Activated CD4-positive, CD25-positive, alpha-beta regulatory T cell (primary cell): ENCODE data around the gene DYNLT2.

Source experiments
- DNase-seq, 4 experiments: peaks; one replicate each; lab custom pipeline; 2025; lab: John Stamatoyannopoulos, UW

Gene DYNLT2

GRCh38 chr6:169751242-169752073 lies at the start of gene DYNLT2, which contains the start of gene ERMARD:
Gene DYNLT2 (minus strand): TSS chr6:169751572. CDS start chr6:169751458, 114 bp downstream.
Gene ERMARD (plus strand): TSS chr6:169751622. CDS start chr6:169751658, 36 bp downstream.
- DNase-seq = peak; percentile 79 to 89 (median 84)

- no peak for DNase-seq
Measured at GRCh38 chr6:169800668-169801395, 49.5 kb upstream of the DYNLT2 start.

DNA sequence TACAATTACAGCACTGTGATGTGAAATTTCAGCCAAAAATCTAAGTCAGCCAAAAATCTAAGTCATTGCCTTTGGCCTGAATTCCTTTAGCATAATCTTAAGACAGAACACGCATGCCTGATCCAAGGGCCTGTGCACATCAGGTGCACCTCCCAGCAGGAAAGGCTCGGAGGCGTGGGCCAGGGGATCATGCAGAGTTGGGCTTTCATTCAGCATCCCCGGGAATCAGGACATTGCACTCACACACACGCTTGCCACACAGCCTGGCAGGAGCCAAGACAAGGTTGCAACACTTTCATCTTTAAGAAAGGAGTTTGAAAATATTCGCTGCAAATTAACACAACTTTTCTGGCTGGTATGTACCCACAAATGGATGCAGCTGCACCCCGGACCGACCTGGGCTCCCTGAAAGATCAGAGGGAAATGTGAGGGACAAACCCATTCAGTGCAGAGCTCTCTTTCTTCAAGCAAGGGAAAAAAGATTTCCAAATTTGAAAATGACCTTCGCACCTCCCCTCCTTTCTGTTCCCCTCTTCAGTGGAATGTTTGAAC lies 48.8 kb upstream of the DYNLT2 start:
- no peak for DNase-seq

DNA sequence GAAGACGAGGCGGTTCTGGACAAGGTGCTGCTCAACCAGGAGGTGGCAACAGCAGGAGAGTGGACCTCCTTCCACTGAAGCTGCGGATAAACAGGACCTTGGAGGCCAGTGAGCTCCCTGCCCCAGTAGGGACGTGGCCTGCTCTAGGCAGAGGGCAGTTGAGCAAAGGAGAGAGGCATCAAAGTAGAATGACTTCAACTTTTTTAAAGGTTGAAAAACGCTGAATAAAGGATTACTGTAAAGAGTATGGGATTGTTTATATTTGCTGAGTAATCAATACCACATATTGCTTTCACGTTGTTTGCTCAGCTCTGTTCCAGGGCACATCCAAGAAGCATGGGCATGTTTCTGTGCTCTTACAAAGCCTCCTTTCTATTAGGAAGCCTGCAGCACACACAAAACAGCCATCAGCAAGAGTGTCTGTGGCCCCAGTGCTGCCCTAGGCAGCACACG lies 48.1 kb upstream of the DYNLT2 start:
- DNase-seq = no peak

DNA sequence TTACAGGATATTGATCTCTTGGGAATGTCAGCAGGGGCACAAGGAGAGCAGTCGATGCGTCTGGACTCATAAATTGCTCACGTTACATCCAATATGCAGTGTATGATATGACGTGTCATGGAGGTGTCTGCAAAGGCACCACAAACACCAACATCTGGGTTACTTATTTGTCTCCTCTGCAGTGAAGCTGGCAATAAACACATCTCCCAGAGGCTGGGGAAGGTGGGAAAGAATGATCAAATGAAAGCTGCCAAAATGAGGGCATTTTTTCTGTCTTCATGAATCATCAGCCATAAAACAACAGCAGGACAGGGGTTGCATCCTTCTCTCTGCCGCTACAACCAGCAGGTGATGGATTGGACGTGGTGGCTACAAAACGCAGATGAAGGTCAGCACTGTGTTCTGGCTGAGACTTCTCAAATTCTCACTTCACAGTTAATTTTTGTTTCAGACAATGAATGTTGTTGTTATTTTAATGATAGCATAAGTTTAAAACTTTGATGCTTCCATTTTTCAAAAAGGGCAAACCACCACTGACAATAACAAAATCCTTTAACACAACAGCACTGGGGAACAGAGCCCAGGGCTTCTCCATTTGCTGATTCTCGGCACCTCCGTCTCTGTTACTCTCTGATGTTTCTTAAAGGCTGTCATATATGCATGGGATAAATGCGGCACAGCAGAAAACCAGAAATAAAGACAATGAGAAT lies 47.5 kb upstream of the DYNLT2 start:
- no peak for DNase-seq

DNA sequence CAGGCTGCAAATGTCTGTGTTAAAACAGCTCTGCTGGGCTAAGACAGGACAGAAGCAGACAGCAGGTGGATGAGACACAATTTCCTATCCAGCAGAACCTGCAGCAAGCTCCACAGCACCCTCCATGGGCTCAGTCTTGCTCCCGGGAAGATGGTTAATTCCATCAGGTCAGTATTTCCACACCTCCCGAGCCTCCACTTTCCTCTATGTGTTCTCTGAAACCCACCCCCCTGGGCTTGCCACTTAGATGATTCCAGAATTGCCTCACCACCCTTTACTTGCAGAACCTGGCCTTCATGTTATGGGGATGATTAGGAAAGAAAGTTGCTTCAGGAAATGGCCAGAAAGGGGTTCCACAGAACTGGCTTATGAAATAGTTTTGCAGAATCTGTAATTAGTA lies 43.8 kb upstream of the DYNLT2 start:
- no peak for DNase-seq

GRCh38 chr6:169794317-169795055 lies 43.1 kb upstream of the DYNLT2 start:
- no peak for DNase-seq

DNA sequence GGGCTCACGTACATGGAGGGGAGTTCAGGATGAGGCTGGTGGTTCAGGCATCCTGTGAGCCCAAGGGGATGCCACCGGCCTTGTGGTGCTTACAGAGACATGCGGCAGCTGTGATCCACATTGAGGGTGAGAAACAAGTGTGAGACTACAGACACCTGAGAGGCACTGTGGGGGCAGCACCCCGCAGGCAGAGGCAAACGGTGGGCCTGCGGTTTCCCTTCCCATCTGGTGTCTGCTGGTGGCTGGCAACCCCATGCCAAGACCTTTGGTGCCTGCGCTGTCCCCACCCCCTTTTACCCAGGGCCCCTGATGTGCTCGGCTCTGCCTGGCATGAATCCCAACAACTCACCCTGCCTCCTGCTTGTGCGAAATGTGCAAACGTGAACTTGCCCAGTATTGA lies 42.0 kb upstream of the DYNLT2 start:
- no peak for DNase-seq

GRCh38 chr6:169792306-169793015 lies 41.1 kb upstream of the DYNLT2 start:
- DNase-seq = no peak

GRCh38 chr6:169791721-169792131 lies 40.4 kb upstream of the DYNLT2 start:
- DNase-seq = no peak

DNA sequence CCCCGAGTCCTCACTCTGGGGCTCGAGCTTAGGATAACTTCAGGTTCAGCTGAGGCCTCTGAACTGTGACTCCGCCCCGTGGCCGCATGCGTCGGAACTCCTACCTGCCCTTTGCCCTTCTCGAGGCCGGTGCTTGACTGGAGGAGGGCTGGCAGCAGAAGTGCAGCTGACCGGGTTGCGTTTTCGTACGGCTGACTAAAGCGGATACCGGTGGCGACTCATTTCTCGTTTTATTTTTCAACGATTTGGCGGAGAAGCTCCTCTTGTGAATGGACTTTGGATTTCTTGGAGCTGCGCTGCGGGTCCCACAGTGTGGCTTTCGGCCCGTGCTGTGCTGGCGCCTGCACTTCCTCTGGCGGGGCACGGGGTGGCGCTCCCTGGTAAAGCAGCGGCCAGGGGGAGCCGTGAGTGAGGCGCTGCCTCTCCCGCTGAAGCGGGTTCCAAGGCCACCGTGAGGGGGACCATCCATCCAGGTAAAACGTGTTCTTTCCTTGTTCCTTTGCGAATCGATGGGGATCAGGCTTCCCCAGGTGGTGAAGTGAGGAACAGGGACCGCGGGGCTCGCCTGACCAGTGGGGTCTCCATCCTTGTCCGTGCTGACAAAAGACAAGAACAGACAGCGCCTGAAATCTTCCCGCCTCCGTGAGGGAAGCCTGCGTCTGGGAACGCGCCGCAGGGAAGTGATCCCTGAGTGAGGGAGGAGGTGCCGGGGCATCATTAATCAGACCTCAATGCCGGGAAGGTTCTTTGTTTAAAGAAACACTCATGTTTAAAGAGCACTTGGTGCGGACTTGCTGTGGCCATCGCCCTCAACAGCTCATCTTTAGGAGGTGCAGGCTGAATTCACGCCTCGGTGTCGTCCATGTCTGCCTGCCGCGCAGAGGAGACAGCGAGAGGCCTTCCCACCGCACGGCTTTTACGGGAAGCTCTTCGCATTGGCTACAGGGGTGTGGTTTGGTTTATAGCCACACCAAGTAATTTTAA lies 38.9 kb upstream of the DYNLT2 start:
- peak; percentile 34 to 64 (median 54) for DNase-seq

GRCh38 chr6:169789146-169789943 lies 38.0 kb upstream of the DYNLT2 start:
- DNase-seq = no peak

GRCh38 chr6:169788809-169789145 lies 37.4 kb upstream of the DYNLT2 start:
- no peak for DNase-seq

- no peak for DNase-seq
Measured at GRCh38 chr6:169787797-169788196, 36.4 kb upstream of the DYNLT2 start.

- no peak for DNase-seq
Measured at GRCh38 chr6:169786349-169786748, 35.0 kb upstream of the DYNLT2 start.

DNA sequence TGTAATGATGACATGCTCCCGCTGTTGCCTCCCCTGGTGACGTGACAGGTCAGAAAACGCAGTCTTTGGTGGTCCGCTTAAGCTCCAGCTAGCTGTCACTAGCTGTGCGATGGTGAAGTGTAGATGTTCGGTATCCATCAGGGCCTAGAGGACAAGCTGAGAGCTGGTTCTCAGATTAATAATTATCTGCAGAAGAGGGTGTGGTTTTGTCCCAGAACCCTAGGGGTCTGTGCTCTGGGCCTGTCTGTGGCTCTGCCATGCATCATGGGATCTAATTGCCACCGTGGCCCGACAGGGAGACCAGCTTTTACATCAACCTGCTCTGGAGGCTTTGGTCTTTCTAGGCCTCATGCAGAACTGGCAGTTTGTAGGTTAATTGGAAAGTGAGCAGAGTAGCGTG lies 34.2 kb upstream of the DYNLT2 start:
- no peak for DNase-seq

DNA sequence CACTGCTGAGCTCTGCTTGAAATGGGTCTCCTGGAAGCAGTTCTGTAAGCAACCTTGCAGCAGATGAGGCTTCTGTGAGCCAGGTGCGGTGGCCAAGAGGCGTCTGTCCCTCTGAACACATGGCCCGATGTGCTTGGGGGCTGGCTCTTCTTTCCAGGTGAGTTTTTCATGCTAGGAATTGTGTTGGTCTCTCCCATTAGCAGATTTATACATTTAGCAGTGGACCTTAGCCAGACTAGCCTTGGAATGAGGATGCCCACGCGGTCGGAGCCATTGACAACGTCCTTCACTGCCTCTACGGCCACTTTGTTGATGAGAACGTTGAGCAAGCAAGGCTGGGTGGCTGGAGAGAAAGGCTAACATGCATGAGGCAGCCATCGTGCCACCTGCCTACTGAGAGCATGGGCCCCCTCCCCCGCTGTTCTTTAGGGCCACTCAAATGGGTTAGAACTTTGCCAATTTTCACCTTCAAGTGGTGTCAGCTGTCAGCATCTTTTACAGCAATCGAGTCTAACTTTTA lies 33.5 kb upstream of the DYNLT2 start:
- DNase-seq = no peak

- no peak for DNase-seq
Measured at GRCh38 chr6:169783971-169784820, 32.8 kb upstream of the DYNLT2 start.
